ENCODE results near the gene MYL11.

Gene MYL11

GRCh38 chr16:30398661-30399434 is 24.2 kb downstream of the MYL11 start:
- H3K27me3 ChIP-seq = peaks cover 36% of the 10 kb centered on the region
- peaks cover 35 to 69% of the 10 kb centered on the region in 2 experiments for H3K4me1 ChIP-seq (ENCODE audit: control insufficient read depth in 1 of 2, insufficient read depth in 1 of 2, low read depth in 1 of 2, low read length in 1 of 2)

GRCh38 chr16:30399435-30400186 is 25.0 kb downstream of the MYL11 start:
- peaks cover 31% of the 10 kb centered on the region for H3K27me3 ChIP-seq

More at GRCh38 chr16:30398661-30399434, 24.2 kb downstream of the MYL11 start:
- TF ChIP-seq CTCF (IDR thresholded peaks at IDR 0.05) = no peak
- no peak overlapping the region for H3K27ac ChIP-seq
- H3K36me3 ChIP-seq = no peaks in the 10 kb centered on the region
- no peaks in the 10 kb centered on the region for H3K9me3 ChIP-seq
- H3K4me3 ChIP-seq (ENCODE audit: low read depth in 1 of 2, low read length in 1 of 2) = no peak overlapping the region

GRCh38 chr16:30401768-30402425 is 27.3 kb downstream of the MYL11 start:
- Histone ChIP-seq H3K27me3 (peaks cover 24% of the 10 kb centered on the region), H3K9me3 (no peaks in the 10 kb centered on the region), H3K4me3 (ENCODE audit: low read depth in 1 of 2, low read length in 1 of 2) (no peak overlapping the region), H3K27ac (no peak overlapping the region), H3K4me1 (ENCODE audit: control insufficient read depth in 1 of 2, insufficient read depth in 1 of 2, low read depth in 1 of 2, low read length in 1 of 2) (peaks cover 25 to 52% of the 10 kb centered on the region in 2 experiments), H3K36me3 (no peaks in the 10 kb centered on the region)
- TF ChIP-seq CTCF (IDR thresholded peaks at IDR 0.05) = no peak

More at GRCh38 chr16:30399435-30400186, 25.0 kb downstream of the MYL11 start:
- Histone ChIP-seq H3K9me3 (no peaks in the 10 kb centered on the region), H3K27ac (no peak overlapping the region), H3K4me3 (ENCODE audit: low read depth in 1 of 2, low read length in 1 of 2) (peak overlapping the region; percentile 57 to 71), H3K36me3 (no peaks in the 10 kb centered on the region), H3K4me1 (ENCODE audit: control insufficient read depth in 1 of 2, insufficient read depth in 1 of 2, low read depth in 1 of 2, low read length in 1 of 2) (peaks cover 35 to 69% of the 10 kb centered on the region in 2 experiments)
- no peak for TF ChIP-seq CTCF (IDR thresholded peaks at IDR 0.05)

- TF ChIP-seq CTCF (IDR thresholded peaks at IDR 0.05) = no peak
- H3K4me3 ChIP-seq (ENCODE audit: low read depth in 1 of 2, low read length in 1 of 2) = peak overlapping the region; percentile 65 to 84
- H3K9me3 ChIP-seq = no peaks in the 10 kb centered on the region
- H3K27me3 ChIP-seq = peaks cover 7% of the 10 kb centered on the region
- H3K4me1 ChIP-seq (ENCODE audit: control insufficient read depth in 1 of 2, insufficient read depth in 1 of 2, low read depth in 1 of 2, low read length in 1 of 2) = peaks cover 19 to 38% of the 10 kb centered on the region in 2 experiments
- H3K27ac ChIP-seq = peak overlapping the region; percentile 41
- H3K36me3 ChIP-seq = no peaks in the 10 kb centered on the region
Observed at GRCh38 chr16:30406795-30407101, 32.1 kb downstream of the MYL11 start.

GRCh38 chr16:30407102-30407803 is 32.7 kb downstream of the MYL11 start, which contains the start of gene ZNF771:
ZNF771 (plus strand) TSS chr16:30407606; CDS start chr16:30408054, 448 bp downstream.
- H3K27ac ChIP-seq = peak within 1 kb of the TSS; percentile 41
- TF ChIP-seq CTCF (IDR thresholded peaks at IDR 0.05) = no peak
- H3K4me3 ChIP-seq (ENCODE audit: low read depth in 1 of 2, low read length in 1 of 2) = peak within 1 kb of the TSS; percentile 65 to 84
- H3K4me1 ChIP-seq (ENCODE audit: control insufficient read depth in 1 of 2, insufficient read depth in 1 of 2, low read depth in 1 of 2, low read length in 1 of 2) = peaks cover 19 to 38% of the 10 kb centered on the region in 2 experiments
- H3K27me3 ChIP-seq = peaks cover 7% of the 10 kb centered on the region
- no peaks in the 10 kb centered on the region for H3K9me3 ChIP-seq
- no peaks in the 10 kb centered on the region for H3K36me3 ChIP-seq
